HepG2 (cell line): Measurements from ENCODE around the gene HOXA6. TPM values are rescaled to one million over a fixed set of nuclear protein-coding genes. Genes with fewer than 3 reads are reported as not detected.

Source experiments
- GABPB1 ChIP-seq: IDR thresholded peaks from 2 replicates; pipeline ENCODE4 v1.6.1; 2016; ENCODE audit warnings: mild to moderate bottlenecking, missing genetic modification reagents, moderate library complexity, missing compliant biosample characterization
- ISL2 ChIP-seq: sonication (generic); formaldehyde crosslinking; IDR thresholded peaks from 2 replicates; pipeline ENCODE4 v1.5.0; 2020; ENCODE audit warnings: missing genetic modification reagents
- MIER3 ChIP-seq: IDR thresholded peaks from 2 replicates; pipeline ENCODE4 v1.6.1; 2016; ENCODE audit warnings: missing compliant biosample characterization, borderline replicate concordance
- ONECUT2 ChIP-seq: sonication (generic); formaldehyde crosslinking; IDR thresholded peaks from 2 replicates; pipeline ENCODE4 v1.4.0; 2020; ENCODE audit warnings: missing genetic modification reagents
- SMAD1 ChIP-seq: sonication (generic); formaldehyde crosslinking; IDR thresholded peaks from 2 replicates; pipeline ENCODE4 v1.4.0; 2020; ENCODE audit warnings: missing genetic modification reagents, low read depth, mild to moderate bottlenecking, borderline replicate concordance
- ZBTB40 ChIP-seq, 2 experiments: fragments of 450-650 bp in 1 of 2; sonication (generic) in 1 of 2; formaldehyde crosslinking in 1 of 2; IDR thresholded peaks; 2 replicates each; pipeline versions ENCODE4 v1.6.1 to v1.8.0; 2016 to 2022; ENCODE audit warnings: antibody characterized with exemption in 1 of 2, mild to moderate bottlenecking in 1 of 2, missing genetic modification reagents in 1 of 2
- ZHX2 ChIP-seq, 2 experiments: sonication (generic) in 1 of 2; formaldehyde crosslinking in 1 of 2; IDR thresholded peaks; 2 replicates each; pipeline versions ENCODE4 v1.6.1 to v1.9.0; 2014 to 2022; ENCODE audit warnings: antibody characterized with exemption in 1 of 2, borderline replicate concordance in 1 of 2, inconsistent platforms in 1 of 2, low read depth in 1 of 2, missing genetic modification reagents in 1 of 2
- ZNF24 ChIP-seq: fragments of 450-650 bp; IDR thresholded peaks from 2 replicates; pipeline ENCODE4 v1.6.1; 2017; ENCODE audit warnings: antibody characterized with exemption, mild to moderate bottlenecking
- ZNF350 ChIP-seq: sonication (generic); formaldehyde crosslinking; IDR thresholded peaks from 2 replicates; pipeline ENCODE4 v1.4.0; 2020; ENCODE audit warnings: mild to moderate bottlenecking, low read depth, missing genetic modification reagents, borderline replicate concordance
- polyA plus RNA-seq, 8 experiments: library from polyadenylated mRNA; depleted of rRNA in 3 of 8; stranded (reverse) in 7 of 8; unstranded in 1 of 8; fragments of >200 nt; fragmentation: Illumina TruSeq in 4 of 8; extraction: Trizol in 4 of 8; gene quantifications; 2 replicates each; pipeline versions ENCODE4 v1.2.1 to v1.2.3, GENCODE V29; 2011 to 2016; ENCODE audit warnings: low read depth in 4 of 8, missing spikeins in 1 of 8, mixed read lengths in 1 of 8; ENCODE audit not compliant: insufficient read depth in 1 of 8
- total RNA-seq, 5 experiments: library from RNA; depleted of rRNA; stranded (reverse); fragments of >200 nt; fragmentation: Illumina TruSeq; extraction: Trizol; gene quantifications; 2 replicates each; pipeline ENCODE4 v1.2.3, GENCODE V29; 2016; ENCODE audit warnings: low read depth in 1 of 5
- TF ChIP-seq, protein P1 (sequence below): sonication (generic); formaldehyde crosslinking; IDR thresholded peaks from 2 replicates; pipeline ENCODE4 v1.5.0; 2020; ENCODE audit warnings: missing genetic modification reagents, mild to moderate bottlenecking, borderline replicate concordance

Gene HOXA6
- total and polyA plus RNA-seq, 2 of the 13 experiments (the other 11 are each of a cell fraction or from before 2014, with no cell fraction given): 1.3 to 1.5 TPM

DNA sequence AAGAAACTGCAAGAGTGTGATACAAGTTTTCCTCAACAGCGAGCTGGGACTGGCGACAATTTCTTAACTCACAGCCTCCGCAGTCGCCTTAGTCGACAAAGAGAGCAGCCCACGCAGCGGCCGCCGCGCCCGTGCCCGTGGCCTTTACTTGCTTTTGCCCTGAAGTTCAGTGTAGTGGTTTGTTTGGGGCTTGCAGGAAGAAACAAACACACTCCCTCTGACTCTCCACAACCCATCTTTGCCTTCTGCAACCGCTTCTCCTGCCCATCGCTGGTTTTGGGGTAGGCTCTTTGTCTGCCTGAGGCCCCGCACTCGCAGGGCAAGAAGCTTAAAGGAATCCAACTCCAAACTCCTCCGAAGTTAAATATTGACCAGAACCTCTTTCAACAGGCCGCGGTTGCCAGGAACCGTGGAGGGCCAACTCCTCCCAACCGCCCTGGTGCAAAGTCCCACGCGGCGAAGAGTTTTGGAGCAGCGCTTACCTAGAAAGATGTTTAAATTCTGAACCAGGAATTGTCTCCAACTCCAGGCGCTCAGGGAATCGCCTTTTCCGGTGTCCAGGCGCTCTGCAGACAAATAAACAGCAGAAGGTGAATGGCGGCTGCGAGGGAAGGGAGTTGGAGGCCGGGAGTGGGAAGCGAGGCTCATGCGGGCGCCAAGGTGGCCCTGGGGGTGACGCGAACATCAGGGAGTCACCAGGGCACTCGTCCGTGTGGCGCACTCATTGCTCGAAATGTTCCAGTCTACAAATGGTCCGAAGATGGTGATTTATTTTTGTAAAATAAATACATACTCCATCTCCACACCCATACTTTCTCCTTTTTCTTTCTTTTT lies 25.3 kb downstream of the HOXA6 start (continued):
- TF ChIP-seq ZBTB40 (IDR thresholded peaks at IDR 0.05) (no peak), ZBTB40 (CRISPR knock-in tag; IDR thresholded peaks at IDR 0.05) (0 out of 2 replicates have a peak, but pooled peaks have one; percentile 25), ONECUT2 (CRISPR knock-in tag) (no peak), MIER3 (no peak), ZHX2 (IDR thresholded peaks at IDR 0.05; ENCODE audit: low read depth) (no peak; the same call in 1 of the 2 replicates), ZHX2 (CRISPR knock-in tag; IDR thresholded peaks at IDR 0.05; ENCODE audit: borderline replicate concordance) (no peak), SMAD1 (CRISPR knock-in tag) (no peak), ISL2 (CRISPR knock-in tag) (peak; percentile 54; the same call in 1 of the 2 replicates), ZNF350 (0 out of 2 replicates have a peak, but pooled peaks have one; percentile 68), ZNF24 (no peak), GABPB1 (CRISPR knock-in tag) (peak; percentile 59)
- TF ChIP-seq, protein P1, sequence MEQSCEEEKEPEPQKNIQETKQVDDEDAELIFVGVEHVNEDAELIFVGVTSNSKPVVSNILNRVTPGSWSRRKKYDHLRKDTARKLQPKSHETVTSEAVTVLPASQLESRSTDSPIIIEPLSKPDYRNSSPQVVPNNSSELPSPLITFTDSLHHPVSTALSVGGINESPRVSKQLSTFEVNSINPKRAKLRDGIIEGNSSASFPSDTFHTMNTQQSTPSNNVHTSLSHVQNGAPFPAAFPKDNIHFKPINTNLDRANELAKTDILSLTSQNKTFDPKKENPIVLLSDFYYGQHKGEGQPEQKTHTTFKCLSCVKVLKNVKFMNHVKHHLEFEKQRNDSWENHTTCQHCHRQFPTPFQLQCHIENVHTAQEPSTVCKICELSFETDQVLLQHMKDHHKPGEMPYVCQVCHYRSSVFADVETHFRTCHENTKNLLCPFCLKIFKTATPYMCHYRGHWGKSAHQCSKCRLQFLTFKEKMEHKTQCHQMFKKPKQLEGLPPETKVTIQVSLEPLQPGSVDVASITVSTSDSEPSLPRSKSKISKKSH (CRISPR knock-in tag): no peak
